ENCODE data around the gene WAPL.
"Not testable (repeated sequence)": the region's sequence is repeated elsewhere in the genome, so short reads cannot be mapped to it uniquely, and the experiment has no call there.

Gene WAPL

DNA sequence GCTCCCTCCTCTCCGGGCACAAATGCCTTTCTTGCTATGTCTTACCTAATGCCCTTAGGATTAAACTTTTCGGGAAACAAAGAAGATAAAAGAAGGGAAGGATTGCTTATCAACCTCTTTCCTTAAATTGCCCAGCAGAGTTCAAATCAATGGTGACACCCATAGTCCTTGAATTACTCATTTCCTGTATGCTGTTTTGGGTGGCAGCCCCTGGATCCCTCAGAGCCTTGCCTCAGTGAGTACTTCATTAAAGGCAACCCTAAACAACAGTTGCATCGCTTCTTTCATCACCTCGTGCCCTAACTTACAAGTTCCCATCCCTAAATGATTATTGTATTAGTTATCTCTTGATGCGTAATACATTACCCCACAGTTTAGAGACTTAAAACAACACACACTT, 31.6 kb upstream of the WAPL start:
- TF ChIP-seq, protein P1, sequence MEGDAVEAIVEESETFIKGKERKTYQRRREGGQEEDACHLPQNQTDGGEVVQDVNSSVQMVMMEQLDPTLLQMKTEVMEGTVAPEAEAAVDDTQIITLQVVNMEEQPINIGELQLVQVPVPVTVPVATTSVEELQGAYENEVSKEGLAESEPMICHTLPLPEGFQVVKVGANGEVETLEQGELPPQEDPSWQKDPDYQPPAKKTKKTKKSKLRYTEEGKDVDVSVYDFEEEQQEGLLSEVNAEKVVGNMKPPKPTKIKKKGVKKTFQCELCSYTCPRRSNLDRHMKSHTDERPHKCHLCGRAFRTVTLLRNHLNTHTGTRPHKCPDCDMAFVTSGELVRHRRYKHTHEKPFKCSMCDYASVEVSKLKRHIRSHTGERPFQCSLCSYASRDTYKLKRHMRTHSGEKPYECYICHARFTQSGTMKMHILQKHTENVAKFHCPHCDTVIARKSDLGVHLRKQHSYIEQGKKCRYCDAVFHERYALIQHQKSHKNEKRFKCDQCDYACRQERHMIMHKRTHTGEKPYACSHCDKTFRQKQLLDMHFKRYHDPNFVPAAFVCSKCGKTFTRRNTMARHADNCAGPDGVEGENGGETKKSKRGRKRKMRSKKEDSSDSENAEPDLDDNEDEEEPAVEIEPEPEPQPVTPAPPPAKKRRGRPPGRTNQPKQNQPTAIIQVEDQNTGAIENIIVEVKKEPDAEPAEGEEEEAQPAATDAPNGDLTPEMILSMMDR (IDR thresholded peaks at IDR 0.05; ENCODE audit: low read depth, low read length, missing control alignments): no peak
- no peak overlapping the region for H3K4me3 ChIP-seq (ENCODE audit: low read depth, low read length)
- DNase-seq (ENCODE audit: low read depth): no peak

DNA sequence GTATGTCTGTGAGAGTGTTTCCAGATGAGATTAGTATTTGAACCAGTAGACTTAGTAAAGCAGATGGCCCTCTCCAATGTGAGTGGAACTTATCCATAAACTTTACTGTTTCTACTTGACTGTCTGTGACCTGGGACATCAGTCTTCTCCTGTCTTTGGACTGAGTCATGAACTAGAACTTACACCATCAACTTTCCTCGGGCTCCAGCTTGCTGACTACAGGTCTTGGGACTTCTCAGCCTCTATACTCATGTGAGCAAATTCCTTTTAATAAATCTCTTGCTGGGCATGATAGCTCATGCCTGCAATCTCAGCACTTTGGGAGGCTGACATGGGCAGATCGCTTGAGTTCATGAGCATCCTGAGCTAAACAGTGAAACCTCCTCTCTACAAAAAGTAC, 25.7 kb upstream of the WAPL start:
- TF ChIP-seq, protein P1 (IDR thresholded peaks at IDR 0.05; ENCODE audit: low read depth, low read length, missing control alignments): no peak
- no peak overlapping the region for H3K4me3 ChIP-seq (ENCODE audit: low read depth, low read length)
- no peak for DNase-seq (ENCODE audit: low read depth)

DNA sequence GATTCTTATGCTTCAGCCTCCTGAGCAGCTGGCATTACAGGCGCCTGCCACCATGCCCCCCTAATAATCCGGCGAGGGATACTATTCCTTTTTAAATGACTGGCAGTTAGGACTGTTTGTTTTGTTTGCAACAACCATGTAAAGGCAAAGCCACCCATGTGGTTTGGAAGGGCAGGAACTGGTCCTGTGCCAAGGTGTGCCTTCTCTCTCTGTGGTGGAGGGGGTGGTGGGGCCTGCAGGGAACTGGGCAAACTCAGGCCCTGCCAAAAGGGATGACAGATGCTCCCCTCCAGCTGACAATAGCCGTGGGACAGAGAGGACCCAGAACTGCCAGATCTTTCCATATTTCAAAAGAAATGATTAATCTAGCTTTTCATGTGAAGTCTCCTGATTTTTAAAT, 23.5 kb upstream of the WAPL start:
- H3K4me3 ChIP-seq (ENCODE audit: low read depth, low read length): no peak overlapping the region
- TF ChIP-seq, protein P1 (IDR thresholded peaks at IDR 0.05; ENCODE audit: low read depth, low read length, missing control alignments): no peak
- DNase-seq (ENCODE audit: low read depth): no peak

DNA sequence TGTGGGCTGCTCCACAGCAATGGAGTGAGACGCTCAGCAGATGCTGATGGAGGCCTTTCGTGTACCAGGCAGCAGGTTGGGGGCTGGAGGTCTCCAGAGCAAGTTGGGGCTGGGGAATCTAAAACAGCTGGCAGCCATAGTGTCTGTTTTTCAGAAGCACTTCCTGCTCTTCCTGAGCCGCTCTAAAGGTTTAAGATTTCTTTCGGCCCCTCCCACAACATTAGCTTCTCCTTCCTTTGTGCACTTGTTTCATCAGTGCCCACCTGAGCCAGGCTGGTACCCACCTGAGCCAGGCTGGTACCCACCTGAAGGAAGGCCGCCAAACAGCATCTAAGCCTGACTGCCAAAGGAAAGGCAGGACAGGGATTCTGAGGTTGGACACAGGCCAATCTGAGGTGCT, 18.4 kb upstream of the WAPL start:
- TF ChIP-seq, protein P1 (IDR thresholded peaks at IDR 0.05; ENCODE audit: low read depth, low read length, missing control alignments): no peak
- H3K4me3 ChIP-seq (ENCODE audit: low read depth, low read length): no peak overlapping the region
- DNase-seq (ENCODE audit: low read depth): no peak

DNA sequence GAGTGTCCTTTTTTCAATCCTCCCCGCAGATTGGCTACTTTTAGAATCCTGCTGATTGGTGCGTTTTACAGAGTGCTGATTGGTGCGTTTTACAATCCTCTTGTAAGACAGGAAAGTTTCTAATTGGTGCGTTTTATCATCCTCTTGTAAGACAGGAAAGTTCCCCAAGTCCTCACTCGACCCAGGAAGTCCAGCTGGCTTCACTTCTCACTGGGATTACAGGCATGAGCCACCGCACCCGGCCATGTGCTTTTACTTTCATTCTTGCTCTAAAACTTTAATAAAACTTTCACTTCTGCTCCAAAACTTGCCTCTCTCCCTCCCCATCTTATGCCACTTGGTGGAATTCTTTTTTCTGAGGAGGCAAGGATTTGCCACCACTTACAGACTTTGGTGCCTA, 17.0 kb upstream of the WAPL start:
- no peak overlapping the region for H3K4me3 ChIP-seq (ENCODE audit: low read depth, low read length)
- peak; percentile 8 for DNase-seq (ENCODE audit: low read depth)
- TF ChIP-seq, protein P1 (IDR thresholded peaks at IDR 0.05; ENCODE audit: low read depth, low read length, missing control alignments): no peak

DNA sequence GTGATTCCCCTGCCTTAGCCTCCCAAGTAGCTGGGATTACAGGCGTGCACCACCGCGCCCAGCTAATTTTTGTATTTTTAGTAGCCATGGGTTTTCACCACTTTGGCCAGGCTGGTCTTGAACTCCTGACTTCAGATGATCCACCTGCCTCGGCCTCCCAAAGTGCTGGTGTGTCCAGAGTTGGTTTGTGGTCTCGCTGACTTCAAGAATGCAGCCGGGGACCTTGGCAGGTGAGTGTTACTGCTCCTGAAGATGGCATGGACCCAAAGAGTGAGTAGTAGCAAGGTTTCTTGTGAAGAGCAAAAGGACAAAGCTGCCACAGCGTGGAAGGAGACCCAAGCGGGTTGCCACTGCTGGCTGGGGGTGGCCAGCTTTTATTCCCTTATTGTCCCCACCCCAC, 16.4 kb upstream of the WAPL start:
- not testable (repeated sequence) for H3K4me3 ChIP-seq (ENCODE audit: low read depth, low read length); DNase-seq (ENCODE audit: low read depth)

DNA sequence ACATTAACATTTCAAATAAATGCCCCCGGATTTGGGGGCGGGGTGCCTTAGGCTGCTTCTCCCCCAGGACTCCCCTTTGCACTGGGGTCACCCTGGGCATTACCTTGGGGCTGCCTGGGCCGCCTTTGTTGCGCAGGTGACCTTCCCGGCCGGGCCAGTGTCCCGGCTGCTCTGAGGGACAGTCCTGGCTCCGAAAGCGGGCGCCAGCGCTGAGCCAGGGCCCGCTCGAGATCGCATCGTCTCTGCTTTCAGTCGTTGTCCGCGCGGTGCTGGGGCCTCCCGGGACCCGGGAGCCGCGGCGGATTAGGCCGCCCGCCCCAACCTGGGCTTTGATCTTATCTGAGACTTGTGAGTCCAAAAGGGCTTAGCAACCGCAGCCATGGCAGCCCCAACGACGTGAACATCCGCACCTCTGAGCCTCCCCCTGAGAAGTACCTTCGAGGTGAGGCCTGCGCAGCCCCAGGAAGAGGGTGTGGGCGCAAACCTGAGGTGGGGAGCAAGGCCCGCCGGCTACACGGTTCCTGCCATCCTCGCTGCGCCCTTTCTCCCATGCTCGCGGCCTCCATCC, 14.8 kb upstream of the WAPL start:
- no peak for DNase-seq (ENCODE audit: low read depth)
- TF ChIP-seq, protein P1 (IDR thresholded peaks at IDR 0.05; ENCODE audit: low read depth, low read length, missing control alignments): no peak
- peak overlapping the region; percentile 13 for H3K4me3 ChIP-seq (ENCODE audit: low read depth, low read length)
